OCI-LY1 (cell line): ENCODE measurements around the gene SPATA20.

ENCODE experiments used
- H2AFZ ChIP-seq: fragments of 200-600 bp; sonication (generic), shearing (Covaris generic); 2 replicates; pipeline ENCODE4 v1.6.0; 2014; ENCODE audit warnings: antibody characterized with exemption, mild to moderate bottlenecking, low read length
- H3F3A ChIP-seq: fragments of 200-600 bp; sonication (generic), shearing (Covaris generic); 2 replicates; pipeline ENCODE4 v1.6.0; 2014; ENCODE audit warnings: mild to moderate bottlenecking, antibody characterized with exemption, low read length, moderate library complexity; ENCODE audit not compliant: insufficient read depth
- H3K27ac ChIP-seq: fragments of 200-600 bp; sonication (generic); 2 replicates; pipeline ENCODE4 v1.5.1; 2014; ENCODE audit warnings: low read length, mixed run types, mild to moderate bottlenecking, low read depth; ENCODE audit not compliant: poor library complexity, severe bottlenecking
- H3K27me3 ChIP-seq: fragments of 200-600 bp; sonication (generic); 2 replicates; pipeline ENCODE4 v1.6.0; 2014; ENCODE audit warnings: antibody characterized with exemption, mild to moderate bottlenecking, low read length, moderate library complexity; ENCODE audit not compliant: insufficient read depth
- H3K36me3 ChIP-seq: fragments of 200-600 bp; sonication (generic); 2 replicates; pipeline ENCODE4 v1.6.1; 2014; ENCODE audit warnings: mild to moderate bottlenecking, antibody characterized with exemption, low read length, moderate library complexity, mixed read lengths; ENCODE audit not compliant: insufficient read depth
- H3K4me1 ChIP-seq: fragments of 200-600 bp; sonication (generic); 2 replicates; pipeline ENCODE4 v1.5.1; 2014; ENCODE audit warnings: mild to moderate bottlenecking, low read length, moderate library complexity; ENCODE audit not compliant: insufficient read depth, severe bottlenecking
- H3K4me2 ChIP-seq: fragments of 200-600 bp; sonication (generic), shearing (Covaris generic); 2 replicates; pipeline ENCODE4 v1.6.1; 2014; ENCODE audit warnings: low read length
- H3K4me3 ChIP-seq: fragments of 200-600 bp; sonication (generic); 2 replicates; pipeline ENCODE4 v1.5.1; 2014; ENCODE audit warnings: low read length, low read depth, mild to moderate bottlenecking, mixed read lengths; ENCODE audit not compliant: poor library complexity, severe bottlenecking
- H3K79me2 ChIP-seq: fragments of 200-600 bp; shearing (Covaris generic); 2 replicates; pipeline ENCODE4 v1.6.1; 2016; ENCODE audit warnings: mixed run types, low read length, mixed read lengths; ENCODE audit not compliant: insufficient read depth
- H3K9ac ChIP-seq: fragments of 200-600 bp; sonication (generic), shearing (Covaris generic); 2 replicates; pipeline ENCODE4 v1.6.1; 2014; ENCODE audit warnings: mild to moderate bottlenecking, low read length, mixed read lengths
- H3K9me2 ChIP-seq: fragments of 200-600 bp; sonication (generic), shearing (Covaris generic); 2 replicates; pipeline ENCODE4 v1.6.1; 2014; ENCODE audit warnings: low read depth, mild to moderate bottlenecking, low read length, mixed read lengths
- H3K9me3 ChIP-seq: fragments of 200-600 bp; shearing (Covaris generic); 2 replicates; pipeline ENCODE4 v1.6.1; 2014; ENCODE audit warnings: low read length, mixed read lengths
- H4K20me1 ChIP-seq: fragments of 200-600 bp; sonication (generic), shearing (Covaris generic); 2 replicates; pipeline ENCODE4 v1.6.0; 2016; ENCODE audit warnings: mild to moderate bottlenecking, low read length; ENCODE audit not compliant: insufficient read depth
- EZH2 ChIP-seq: fragments of 200-600 bp; sonication (generic), shearing (Covaris generic); IDR thresholded peaks from 2 replicates; pipeline ENCODE4 v1.8.0; 2017; ENCODE audit warnings: borderline replicate concordance, mixed run types, mild to moderate bottlenecking, antibody characterized with exemption, low read length, moderate library complexity, mixed read lengths
- TF ChIP-seq, protein P1 (sequence below): fragments of 200-600 bp; sonication (generic), shearing (Covaris generic); IDR thresholded peaks from 2 replicates; pipeline ENCODE4 v1.5.1; 2017; ENCODE audit warnings: mild to moderate bottlenecking, antibody characterized with exemption, low read length, moderate library complexity, mixed read lengths

SPATA20 gene

DNA sequence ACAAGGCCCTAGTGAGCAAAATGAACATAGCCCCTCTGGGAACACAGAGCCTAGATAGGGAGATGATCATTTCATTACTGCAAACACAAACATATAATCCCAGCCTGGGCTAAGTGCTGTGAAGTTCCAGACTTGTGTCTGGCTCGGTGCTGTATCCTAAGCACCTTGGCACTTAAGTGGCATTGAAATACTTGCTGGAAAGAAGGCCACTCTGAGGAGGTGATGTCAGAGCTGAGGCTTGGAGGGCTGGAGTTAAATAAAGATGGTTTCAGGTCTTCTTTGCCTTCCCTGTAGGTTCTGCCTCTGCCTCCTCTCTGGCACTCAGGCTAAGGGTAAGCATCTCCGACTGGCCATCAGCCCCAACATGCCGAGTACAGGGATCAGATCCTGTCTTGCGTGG, 11.1 kb downstream of the SPATA20 start:
- H3K9me3 ChIP-seq: no peaks in the 10 kb centered on the region
- no peak overlapping the region for H2AFZ ChIP-seq
- no peak overlapping the region for H3K4me3 ChIP-seq
- no peaks in the 10 kb centered on the region for H3K9me2 ChIP-seq
- peaks cover 10% of the 10 kb centered on the region for H3K4me1 ChIP-seq
- no peaks in the 10 kb centered on the region for H3K79me2 ChIP-seq
- no peak for TF ChIP-seq EZH2
- TF ChIP-seq, protein P1, sequence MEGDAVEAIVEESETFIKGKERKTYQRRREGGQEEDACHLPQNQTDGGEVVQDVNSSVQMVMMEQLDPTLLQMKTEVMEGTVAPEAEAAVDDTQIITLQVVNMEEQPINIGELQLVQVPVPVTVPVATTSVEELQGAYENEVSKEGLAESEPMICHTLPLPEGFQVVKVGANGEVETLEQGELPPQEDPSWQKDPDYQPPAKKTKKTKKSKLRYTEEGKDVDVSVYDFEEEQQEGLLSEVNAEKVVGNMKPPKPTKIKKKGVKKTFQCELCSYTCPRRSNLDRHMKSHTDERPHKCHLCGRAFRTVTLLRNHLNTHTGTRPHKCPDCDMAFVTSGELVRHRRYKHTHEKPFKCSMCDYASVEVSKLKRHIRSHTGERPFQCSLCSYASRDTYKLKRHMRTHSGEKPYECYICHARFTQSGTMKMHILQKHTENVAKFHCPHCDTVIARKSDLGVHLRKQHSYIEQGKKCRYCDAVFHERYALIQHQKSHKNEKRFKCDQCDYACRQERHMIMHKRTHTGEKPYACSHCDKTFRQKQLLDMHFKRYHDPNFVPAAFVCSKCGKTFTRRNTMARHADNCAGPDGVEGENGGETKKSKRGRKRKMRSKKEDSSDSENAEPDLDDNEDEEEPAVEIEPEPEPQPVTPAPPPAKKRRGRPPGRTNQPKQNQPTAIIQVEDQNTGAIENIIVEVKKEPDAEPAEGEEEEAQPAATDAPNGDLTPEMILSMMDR: no peak
- no peaks in the 10 kb centered on the region; the same call in 1 of the 2 replicates for H3K27me3 ChIP-seq
- H3K36me3 ChIP-seq: no peaks in the 10 kb centered on the region
- no peak overlapping the region for H3K27ac ChIP-seq
- no peaks in the 10 kb centered on the region for H4K20me1 ChIP-seq
- no peaks in the 10 kb centered on the region for H3F3A ChIP-seq
- no peak overlapping the region for H3K9ac ChIP-seq
- no peak overlapping the region for H3K4me2 ChIP-seq

DNA sequence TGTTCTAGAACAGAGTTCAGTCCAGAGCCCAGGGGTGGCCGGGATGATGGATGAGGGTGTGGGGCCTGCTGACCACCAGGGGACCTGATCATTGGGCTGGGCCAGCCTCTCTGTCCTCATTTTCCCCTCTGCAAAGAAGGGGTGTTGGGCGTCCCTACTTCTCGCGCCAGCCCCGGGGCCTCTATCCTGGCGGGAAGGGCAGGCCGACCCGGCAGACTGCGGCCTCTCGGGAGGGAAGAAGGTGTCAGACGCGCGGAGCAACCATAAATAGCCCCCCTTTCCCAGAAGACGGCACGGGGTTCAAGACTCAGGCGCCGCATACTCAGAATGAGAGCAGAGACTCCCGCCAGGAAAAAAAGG, 11.6 kb downstream of the SPATA20 start:
- Histone ChIP-seq H3K36me3 (no peaks in the 10 kb centered on the region), H3K4me1 (peaks cover 10% of the 10 kb centered on the region), H3F3A (no peaks in the 10 kb centered on the region), H3K9me2 (no peaks in the 10 kb centered on the region), H3K27ac (no peak overlapping the region), H3K4me3 (no peak overlapping the region), H3K27me3 (no peaks in the 10 kb centered on the region; the same call in 1 of the 2 replicates), H3K9ac (no peak overlapping the region), H4K20me1 (no peaks in the 10 kb centered on the region), H2AFZ (no peak overlapping the region), H3K9me3 (no peaks in the 10 kb centered on the region), H3K79me2 (no peaks in the 10 kb centered on the region), H3K4me2 (no peak overlapping the region)
- no peak for TF ChIP-seq EZH2
- TF ChIP-seq, protein P1: no peak

DNA sequence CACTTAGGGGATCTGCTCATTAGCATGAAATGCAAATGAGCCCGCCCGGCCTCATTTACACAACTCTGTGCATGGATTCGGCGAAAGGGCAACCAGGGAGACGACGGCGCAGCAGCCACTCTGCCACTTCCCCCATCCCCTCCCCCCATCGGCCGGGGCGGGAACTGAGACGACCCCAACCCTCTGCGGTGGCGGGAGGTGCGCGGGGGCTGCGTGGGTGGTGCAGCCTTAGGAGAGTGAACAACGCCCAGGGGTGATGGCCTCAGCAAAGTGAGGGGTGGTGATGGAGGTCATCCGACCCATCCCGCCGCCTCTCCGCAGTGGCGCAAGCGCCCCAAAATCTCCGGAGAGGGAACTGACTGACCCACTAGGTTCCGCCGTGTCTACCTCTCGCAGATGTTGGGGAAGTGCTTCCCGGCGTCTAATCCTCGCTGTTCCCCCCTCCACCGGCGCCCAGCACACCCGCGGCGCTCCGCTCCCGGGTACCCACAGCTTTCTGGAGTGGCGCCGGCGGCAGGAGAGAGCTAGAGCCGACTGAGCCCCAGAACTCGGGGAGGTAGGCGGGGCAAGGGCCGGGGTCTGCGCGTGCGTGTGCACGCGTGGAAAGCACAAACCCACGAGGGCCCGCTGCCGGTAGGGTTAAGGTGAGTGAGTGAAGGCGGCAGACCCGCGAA, 12.1 kb downstream of the SPATA20 start:
- Histone ChIP-seq H3K9ac (no peak overlapping the region), H3K4me3 (no peak overlapping the region), H3K4me2 (no peak overlapping the region), H3K79me2 (no peaks in the 10 kb centered on the region), H3K4me1 (peaks cover 10% of the 10 kb centered on the region), H3K36me3 (no peaks in the 10 kb centered on the region), H3K9me2 (no peaks in the 10 kb centered on the region), H4K20me1 (no peaks in the 10 kb centered on the region), H3F3A (no peaks in the 10 kb centered on the region), H3K27me3 (no peaks in the 10 kb centered on the region; the same call in 1 of the 2 replicates), H2AFZ (no peak overlapping the region), H3K9me3 (no peaks in the 10 kb centered on the region), H3K27ac (no peak overlapping the region)
- TF ChIP-seq, protein P1: no peak
